Esophagus muscularis mucosa (tissue), 3 donors: ENCODE results near the gene ANKRD50.

Source experiments
- CTCF ChIP-seq, 3 experiments: fragments of 200-600 bp in 2 of 3; fragments of 450-650 bp in 1 of 3; sonication (generic) in 2 of 3; IDR thresholded peaks; one replicate each; pipeline ENCODE4 v1.5.1; 2017 to 2019; ENCODE audit warnings: antibody characterized with exemption in 3 of 3, mild to moderate bottlenecking in 2 of 3, moderate library complexity in 1 of 3
- POLR2A ChIP-seq: fragments of 450-650 bp; IDR thresholded peaks from one replicate; pipeline ENCODE4 v1.6.1; 2017; ENCODE audit warnings: antibody characterized with exemption, moderate library complexity, mild to moderate bottlenecking, low read depth
- POLR2AphosphoS5 ChIP-seq, 2 donors: sonication (generic); formaldehyde crosslinking; IDR thresholded peaks; one replicate each; pipeline ENCODE4 v1.6.1; 2017; ENCODE audit warnings: antibody characterized with exemption in 2 of 2

DNA sequence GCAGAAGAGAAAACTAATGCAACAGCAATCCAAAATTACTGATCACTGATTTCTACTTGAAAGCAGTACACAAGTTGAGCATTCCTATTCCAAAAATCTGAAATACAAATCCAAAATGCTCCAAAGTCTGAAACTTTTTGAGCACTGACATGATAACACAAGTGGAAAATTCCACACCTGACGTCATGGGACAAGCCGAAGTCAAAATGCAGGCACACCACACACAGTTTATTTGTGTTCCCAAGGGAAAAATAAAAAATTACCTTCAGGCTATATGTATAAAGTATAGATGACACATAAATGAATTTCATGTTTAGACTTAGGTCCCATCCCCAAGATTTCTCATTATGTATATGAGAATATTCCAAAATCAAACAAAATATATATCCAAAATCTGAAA is 20.7 kb downstream of the ANKRD50 start:
- no peak for TF ChIP-seq CTCF (IDR thresholded peaks at IDR 0.05)
- no peak for TF ChIP-seq POLR2AphosphoS5 (IDR thresholded peaks at IDR 0.05)
- no peak for TF ChIP-seq POLR2A
